Neural cell (in vitro differentiated cells): ENCODE data around the gene GNPTAB. TPM values are rescaled to one million over a fixed set of nuclear protein-coding genes. Genes with fewer than 3 reads are reported as not detected.
"Not testable (repeated sequence)": the region's sequence is repeated elsewhere in the genome, so short reads cannot be mapped to it uniquely, and the experiment has no call there.

Experiments used
- H2AFZ ChIP-seq: fragments of 200-600, 300-800 bp; sonication (generic), shearing (Covaris generic); 2 replicates; pipeline ENCODE4 v1.6.0; 2014; ENCODE audit warnings: low read depth, mild to moderate bottlenecking, antibody characterized with exemption, low read length, moderate library complexity
- H3F3A ChIP-seq: fragments of 200-600 bp; shearing (Covaris generic); 2 replicates; pipeline ENCODE4 v1.6.1; 2016; ENCODE audit warnings: mild to moderate bottlenecking, moderate library complexity, mixed read lengths, antibody characterized with exemption, low read length; ENCODE audit not compliant: insufficient read depth, poor library complexity, severe bottlenecking
- H3K27ac ChIP-seq: fragments of 200-600, 300-800 bp; sonication (generic), shearing (Covaris generic); 2 replicates; pipeline ENCODE4 v1.5.1; 2014; ENCODE audit warnings: mild to moderate bottlenecking, low read length, moderate library complexity
- H3K27me3 ChIP-seq: fragments of 300-800, 200-600 bp; sonication (generic), shearing (Covaris generic); 2 replicates; pipeline ENCODE4 v1.6.0; 2014; ENCODE audit warnings: mild to moderate bottlenecking, low read depth, low read length, moderate library complexity; ENCODE audit not compliant: insufficient read depth
- H3K36me3 ChIP-seq: fragments of 300-800, 200-600 bp; sonication (generic), shearing (Covaris generic); 2 replicates; pipeline ENCODE4 v1.5.1; 2014; ENCODE audit warnings: mild to moderate bottlenecking, antibody characterized with exemption, low read length, moderate library complexity; ENCODE audit not compliant: insufficient read depth
- H3K4me2 ChIP-seq: fragments of 300-800, 200-600 bp; sonication (generic), shearing (Covaris generic); 2 replicates; pipeline ENCODE4 v1.6.0; 2014; ENCODE audit warnings: mild to moderate bottlenecking, low read length
- H3K4me3 ChIP-seq: fragments of 300-800, 200-600 bp; sonication (generic), shearing (Covaris generic); 2 replicates; pipeline ENCODE4 v1.5.1; 2014; ENCODE audit warnings: mild to moderate bottlenecking, low read length, moderate library complexity
- H3K79me2 ChIP-seq: fragments of 200-600 bp; shearing (Covaris generic); replicated peaks from 2 replicates; pipeline ENCODE4 v1.6.0; 2014; ENCODE audit warnings: mild to moderate bottlenecking, low read length, moderate library complexity; ENCODE audit not compliant: insufficient read depth
- H3K9ac ChIP-seq: fragments of 300-800, 200-600 bp; sonication (generic), shearing (Covaris generic); 2 replicates; pipeline ENCODE4 v1.6.1; 2016; ENCODE audit warnings: mild to moderate bottlenecking, low read length, mixed read lengths
- H3K9me2 ChIP-seq: fragments of 200-600 bp; shearing (Covaris generic); 2 replicates; pipeline ENCODE4 v1.6.1; 2016; ENCODE audit warnings: mild to moderate bottlenecking, low read length, mixed read lengths; ENCODE audit not compliant: insufficient read depth
- H3K9me3 ChIP-seq: fragments of 200-600, 300-800 bp; sonication (generic), shearing (Covaris generic); 2 replicates; pipeline ENCODE4 v1.6.1; 2016; ENCODE audit warnings: mild to moderate bottlenecking, mixed run types, low read length, moderate library complexity, mixed read lengths
- H4K20me1 ChIP-seq: fragments of 200-600 bp; shearing (Covaris generic); 2 replicates; pipeline ENCODE4 v1.6.1; 2016; ENCODE audit warnings: mild to moderate bottlenecking, mixed run types; ENCODE audit not compliant: insufficient read depth
- CTCF ChIP-seq: fragments of 450-650 bp; IDR thresholded peaks from 2 replicates; pipeline ENCODE4 v1.5.1; 2014; ENCODE audit warnings: antibody characterized with exemption, mild to moderate bottlenecking, moderate library complexity; ENCODE audit not compliant: poor library complexity, severe bottlenecking
- EP300 ChIP-seq: fragments of 450-650 bp; conservative IDR thresholded peaks from 2 replicates; pipeline ENCODE4 v1.6.1; 2014; ENCODE audit warnings: antibody characterized with exemption, mild to moderate bottlenecking, moderate library complexity; ENCODE audit not compliant: poor library complexity, severe bottlenecking
- EZH2 ChIP-seq: fragments of 200-600, 300-800 bp; shearing (Covaris generic), sonication (generic); IDR thresholded peaks from 2 replicates; pipeline ENCODE4 v1.6.1; 2014; ENCODE audit warnings: antibody characterized with exemption, low read length, borderline replicate concordance, mild to moderate bottlenecking; ENCODE audit not compliant: insufficient read depth, poor library complexity, severe bottlenecking
- MXI1 ChIP-seq: fragments of 450-650 bp; conservative IDR thresholded peaks from 2 replicates; pipeline ENCODE4 v1.6.1; 2014; ENCODE audit warnings: antibody characterized with exemption, mild to moderate bottlenecking; ENCODE audit not compliant: poor library complexity, severe bottlenecking
- POLR2AphosphoS5 ChIP-seq: IDR thresholded peaks from 2 replicates; pipeline ENCODE4 v1.6.1; 2012
- RAD21 ChIP-seq: fragments of 450-650 bp; conservative IDR thresholded peaks from 2 replicates; pipeline ENCODE4 v1.6.1; 2014; ENCODE audit warnings: antibody characterized with exemption, mild to moderate bottlenecking, moderate library complexity
- REST ChIP-seq: IDR thresholded peaks from 2 replicates; pipeline ENCODE4 v1.6.1; 2012; ENCODE audit warnings: borderline replicate concordance
- SMC3 ChIP-seq: fragments of 450-650 bp; conservative IDR thresholded peaks from 2 replicates; pipeline ENCODE4 v1.6.1; 2014; ENCODE audit warnings: antibody characterized with exemption, mild to moderate bottlenecking, moderate library complexity; ENCODE audit not compliant: poor library complexity
- TAF1 ChIP-seq: IDR thresholded peaks from 2 replicates; pipeline ENCODE4 v1.6.1; 2012; ENCODE audit warnings: low read depth
- polyA plus RNA-seq: library from polyadenylated mRNA; depleted of rRNA; stranded (reverse); fragments of >200 nt; gene quantifications from 2 replicates; pipeline ENCODE4 v1.2.3, GENCODE V29; 2014

Gene GNPTAB
- polyA plus RNA-seq, 1 donor from 2014 or later, result 80.0 TPM

GRCh38 chr12:101737476-101737875 lies 93.3 kb downstream of the GNPTAB start:
- Histone ChIP-seq H3K4me2 (no peak overlapping the region), H3K4me3 (no peak overlapping the region), H2AFZ (no peak overlapping the region), H3K9me3 (no peaks in the 10 kb centered on the region), H3K27me3 (no peaks in the 10 kb centered on the region), H3K36me3 (peaks cover 5% of the 10 kb centered on the region), H3K79me2 (no peaks in the 10 kb centered on the region), H3F3A (no peaks in the 10 kb centered on the region), H3K9ac (no peak overlapping the region), H4K20me1 (no peaks in the 10 kb centered on the region), H3K9me2 (no peaks in the 10 kb centered on the region), H3K27ac (no peak overlapping the region)
- TF ChIP-seq POLR2AphosphoS5 (no peak), CTCF (no peak), EZH2 (no peak), SMC3 (no peak), REST (no peak), TAF1 (no peak), RAD21 (no peak)

GRCh38 chr12:101734482-101734881 lies 96.3 kb downstream of the GNPTAB start:
- H2AFZ ChIP-seq, H3K27ac ChIP-seq, H3K4me2 ChIP-seq, H4K20me1 ChIP-seq, H3K9me3 ChIP-seq, H3K9me2 ChIP-seq, H3K4me3 ChIP-seq, H3K27me3 ChIP-seq, H3F3A ChIP-seq, H3K79me2 ChIP-seq, H3K36me3 ChIP-seq, H3K9ac ChIP-seq: not testable (repeated sequence)

- Histone ChIP-seq H2AFZ (no peak overlapping the region), H3F3A (no peaks in the 10 kb centered on the region), H3K27ac (no peak overlapping the region), H3K36me3 (no peaks in the 10 kb centered on the region), H3K79me2 (no peaks in the 10 kb centered on the region), H3K27me3 (no peaks in the 10 kb centered on the region), H4K20me1 (no peaks in the 10 kb centered on the region), H3K4me2 (no peak overlapping the region), H3K4me3 (no peak overlapping the region), H3K9me2 (no peaks in the 10 kb centered on the region), H3K9ac (no peak overlapping the region), H3K9me3 (no peaks in the 10 kb centered on the region)
- no peak for TF ChIP-seq REST
- no peak for TF ChIP-seq TAF1
- TF ChIP-seq RAD21, result no peak
- TF ChIP-seq EZH2, result no peak
- TF ChIP-seq CTCF, result no peak
- TF ChIP-seq POLR2AphosphoS5, result no peak
- no peak for TF ChIP-seq EP300
- no peak for TF ChIP-seq SMC3
- TF ChIP-seq MXI1, result no peak
These were observed 97.6 kb downstream of the GNPTAB start for GRCh38 chr12:101733166-101733565.
